ENCODE results near the gene FAM98C. TPM values are rescaled to one million over a fixed set of nuclear protein-coding genes. Genes with fewer than 3 reads are reported as not detected.
"Not testable (repeated sequence)": the region's sequence is repeated elsewhere in the genome, so short reads cannot be mapped to it uniquely, and the experiment has no call there.

FAM98C gene
- total RNA-seq, 2 experiments from 2014 or later, result 21.9 to 31.1 TPM

DNA sequence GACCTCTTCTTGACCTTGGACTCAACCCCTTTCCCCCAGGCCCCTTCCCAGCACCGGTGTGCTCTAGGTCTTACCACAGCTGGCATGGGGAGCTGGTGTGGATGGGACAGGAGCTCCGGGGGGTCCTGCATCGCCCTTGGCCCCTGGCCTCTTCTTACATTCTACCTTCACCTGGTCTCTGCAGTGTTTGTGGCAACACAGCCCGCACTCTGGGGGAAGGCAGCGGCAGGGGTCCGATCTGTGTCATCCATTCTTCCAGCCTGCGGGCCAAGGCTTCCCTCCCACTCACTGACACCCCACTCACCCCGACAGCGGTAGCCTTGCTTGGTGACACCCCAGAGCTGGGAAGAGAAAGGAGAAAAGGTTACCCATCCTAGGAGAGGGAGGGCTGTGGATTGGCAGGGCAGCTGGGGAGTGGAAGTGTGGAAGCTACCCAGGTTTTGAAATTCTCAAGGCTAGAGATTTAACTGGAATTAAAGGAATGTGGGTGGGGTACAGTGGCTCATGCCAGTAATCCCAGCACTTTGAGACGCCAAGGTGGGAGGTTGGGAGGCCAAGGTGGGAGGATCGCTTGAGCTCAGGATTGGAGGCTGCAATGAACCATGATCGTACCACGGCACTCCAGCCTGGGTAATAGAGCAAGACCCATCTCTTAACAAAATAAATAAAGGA, 8.3 kb downstream of the FAM98C start:
- no TSS peak for BruUV-seq (replicated peaks)
- Histone ChIP-seq H2AFZ (ENCODE audit: low read length) (no peak overlapping the region), H3K4me3 (ENCODE audit: low read depth, low read length, poor library complexity, severe bottlenecking) (no peak overlapping the region), H3K9me3 (ENCODE audit: low read length) (no peaks in the 10 kb centered on the region), H3K4me2 (ENCODE audit: low read length) (no peak overlapping the region), H3K36me3 (ENCODE audit: insufficient read depth, low read length) (peaks cover 7% of the 10 kb centered on the region; the same call in 1 of the 2 replicates), H3K4me1 (ENCODE audit: insufficient read depth, low read length, poor library complexity, severe bottlenecking) (no peaks in the 10 kb centered on the region), H4K20me1 (ENCODE audit: insufficient read depth, low read length) (no peaks in the 10 kb centered on the region), H3K9me2 (ENCODE audit: insufficient read depth, low read length) (no peaks in the 10 kb centered on the region), H3K27ac (ENCODE audit: low read depth, low read length, poor library complexity, severe bottlenecking) (no peak overlapping the region), H3K79me2 (ENCODE audit: insufficient read depth, low read depth, low read length) (no peaks in the 10 kb centered on the region)
- intact Hi-C loops (cut with micrococcal nuclease; ENCODE audit: unreplicated experiment), result no loop called here
- no peak for DNase-seq (ENCODE audit: low spot score)
- ChIA-PET POLR2A (interaction anchor here (0.6 kb wide), 1 partner anchor 331 kb away, joined by 6 read pairs; no protein-coding TSS in a partner anchor), CTCF (ENCODE audit: unreplicated experiment) (no interaction called here)
- TF ChIP-seq EZH2phosphoT487 (IDR thresholded peaks at IDR 0.05; ENCODE audit: borderline replicate concordance, low read depth, low read length), result no peak
- TF ChIP-seq, protein P1, sequence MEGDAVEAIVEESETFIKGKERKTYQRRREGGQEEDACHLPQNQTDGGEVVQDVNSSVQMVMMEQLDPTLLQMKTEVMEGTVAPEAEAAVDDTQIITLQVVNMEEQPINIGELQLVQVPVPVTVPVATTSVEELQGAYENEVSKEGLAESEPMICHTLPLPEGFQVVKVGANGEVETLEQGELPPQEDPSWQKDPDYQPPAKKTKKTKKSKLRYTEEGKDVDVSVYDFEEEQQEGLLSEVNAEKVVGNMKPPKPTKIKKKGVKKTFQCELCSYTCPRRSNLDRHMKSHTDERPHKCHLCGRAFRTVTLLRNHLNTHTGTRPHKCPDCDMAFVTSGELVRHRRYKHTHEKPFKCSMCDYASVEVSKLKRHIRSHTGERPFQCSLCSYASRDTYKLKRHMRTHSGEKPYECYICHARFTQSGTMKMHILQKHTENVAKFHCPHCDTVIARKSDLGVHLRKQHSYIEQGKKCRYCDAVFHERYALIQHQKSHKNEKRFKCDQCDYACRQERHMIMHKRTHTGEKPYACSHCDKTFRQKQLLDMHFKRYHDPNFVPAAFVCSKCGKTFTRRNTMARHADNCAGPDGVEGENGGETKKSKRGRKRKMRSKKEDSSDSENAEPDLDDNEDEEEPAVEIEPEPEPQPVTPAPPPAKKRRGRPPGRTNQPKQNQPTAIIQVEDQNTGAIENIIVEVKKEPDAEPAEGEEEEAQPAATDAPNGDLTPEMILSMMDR (conservative IDR thresholded peaks at IDR 0.05; ENCODE audit: low read length), result no peak

DNA sequence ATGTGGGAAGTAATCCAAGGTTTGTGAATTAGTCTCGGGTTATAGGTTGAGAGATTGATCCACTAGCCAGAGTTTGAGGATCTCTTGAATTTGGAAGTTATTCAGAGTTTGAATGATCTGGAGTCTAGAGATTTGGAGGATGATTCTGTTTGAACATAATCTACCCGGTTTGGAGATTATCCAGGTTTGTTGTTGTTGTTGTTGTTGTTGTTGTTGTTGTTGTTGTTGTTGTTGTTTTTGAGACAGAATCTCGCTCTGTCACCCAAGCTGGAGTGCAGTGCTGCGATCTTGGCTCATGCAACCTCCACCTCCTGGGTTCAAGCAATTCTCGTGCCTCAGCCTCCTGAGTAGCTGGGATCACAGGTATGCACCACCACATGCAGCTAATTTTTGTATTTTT, 9.0 kb downstream of the FAM98C start:
- BruUV-seq (replicated peaks); CTCF ChIA-PET (ENCODE audit: unreplicated experiment); POLR2A ChIA-PET; H3K4me2 ChIP-seq (ENCODE audit: low read length); H3K4me1 ChIP-seq (ENCODE audit: insufficient read depth, low read length, poor library complexity, severe bottlenecking); intact Hi-C loops (cut with micrococcal nuclease; ENCODE audit: unreplicated experiment); DNase-seq (ENCODE audit: low spot score); H3K9me2 ChIP-seq (ENCODE audit: insufficient read depth, low read length); H3K79me2 ChIP-seq (ENCODE audit: insufficient read depth, low read depth, low read length); H2AFZ ChIP-seq (ENCODE audit: low read length); H3K27ac ChIP-seq (ENCODE audit: low read depth, low read length, poor library complexity, severe bottlenecking); H4K20me1 ChIP-seq (ENCODE audit: insufficient read depth, low read length); H3K36me3 ChIP-seq (ENCODE audit: insufficient read depth, low read length); H3K4me3 ChIP-seq (ENCODE audit: low read depth, low read length, poor library complexity, severe bottlenecking); H3K9me3 ChIP-seq (ENCODE audit: low read length): not testable (repeated sequence)

DNA sequence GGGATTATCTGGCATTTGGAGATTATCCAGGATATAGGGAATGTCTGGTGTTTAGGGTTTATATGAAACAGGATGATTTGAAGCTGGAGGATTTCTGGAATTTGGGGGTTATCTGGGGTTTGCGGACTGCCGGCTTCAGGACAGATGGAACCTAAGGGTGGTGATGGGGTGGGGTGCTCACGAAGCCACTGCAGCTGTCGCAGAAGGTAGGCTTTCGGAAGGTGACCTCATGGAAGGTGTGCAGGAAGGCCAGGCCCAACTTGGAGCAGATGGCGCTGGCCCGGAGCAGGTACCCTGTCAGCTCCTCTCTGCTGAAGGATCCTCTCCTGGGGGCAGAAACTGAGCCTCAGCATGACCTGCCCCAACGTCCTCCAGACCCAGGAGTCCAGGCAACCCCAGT, 9.6 kb downstream of the FAM98C start:
- H3K9me2 ChIP-seq (ENCODE audit: insufficient read depth, low read length), result no peaks in the 10 kb centered on the region
- H3K9me3 ChIP-seq (ENCODE audit: low read length), result no peaks in the 10 kb centered on the region
- no peak for DNase-seq (ENCODE audit: low spot score)
- H3K79me2 ChIP-seq (ENCODE audit: insufficient read depth, low read depth, low read length), result no peaks in the 10 kb centered on the region
- POLR2A ChIA-PET, result no interaction called here
- no peak overlapping the region for H2AFZ ChIP-seq (ENCODE audit: low read length)
- H3K4me3 ChIP-seq (ENCODE audit: low read depth, low read length, poor library complexity, severe bottlenecking), result no peak overlapping the region
- H3K4me1 ChIP-seq (ENCODE audit: insufficient read depth, low read length, poor library complexity, severe bottlenecking), result peaks cover 5% of the 10 kb centered on the region
- H3K4me2 ChIP-seq (ENCODE audit: low read length), result no peak overlapping the region
- CTCF ChIA-PET (ENCODE audit: unreplicated experiment), result no interaction called here
- H4K20me1 ChIP-seq (ENCODE audit: insufficient read depth, low read length), result no peaks in the 10 kb centered on the region
- H3K36me3 ChIP-seq (ENCODE audit: insufficient read depth, low read length), result no peaks in the 10 kb centered on the region
- no peak overlapping the region for H3K27ac ChIP-seq (ENCODE audit: low read depth, low read length, poor library complexity, severe bottlenecking)
- no TSS peak for BruUV-seq (replicated peaks)
- TF ChIP-seq EZH2phosphoT487 (IDR thresholded peaks at IDR 0.05; ENCODE audit: borderline replicate concordance, low read depth, low read length), result no peak
- TF ChIP-seq, protein P1 (conservative IDR thresholded peaks at IDR 0.05; ENCODE audit: low read length), result no peak
- intact Hi-C loops (cut with micrococcal nuclease; ENCODE audit: unreplicated experiment), result no loop called here

Data from OCI-LY7 (cell line).